NCI-H69 (cell line): ENCODE results near the gene TOP3B.

ENCODE experiments used
- DNase-seq: peaks from one replicate; lab custom pipeline; 2025; lab: John Stamatoyannopoulos, UW

The TOP3B gene

GRCh38 chr22:22013559-22014284, 31.1 kb upstream of the TOP3B start:
- DNase-seq, result no peak

GRCh38 chr22:22011964-22012363, 29.4 kb upstream of the TOP3B start:
- no peak for DNase-seq

- no peak for DNase-seq
These were observed 27.8 kb upstream of the TOP3B start for GRCh38 chr22:22010358-22010757.

GRCh38 chr22:22009661-22010060, 27.1 kb upstream of the TOP3B start:
- DNase-seq, result no peak

GRCh38 chr22:22006596-22006990, 24.0 kb upstream of the TOP3B start:
- no peak for DNase-seq

GRCh38 chr22:22005945-22006595, 23.5 kb upstream of the TOP3B start:
- no peak for DNase-seq

- no peak for DNase-seq
These were observed 20.6 kb upstream of the TOP3B start for GRCh38 chr22:22003233-22003632.

- DNase-seq, result no peak
These were observed 20.0 kb upstream of the TOP3B start for GRCh38 chr22:22002526-22003055.

GRCh38 chr22:22001664-22002525, 19.3 kb upstream of the TOP3B start:
- DNase-seq, result no peak

- no peak for DNase-seq
These were observed 16.1 kb upstream of the TOP3B start for GRCh38 chr22:21998595-21999247.

GRCh38 chr22:21996175-21996720, 13.7 kb upstream of the TOP3B start:
- no peak for DNase-seq

- DNase-seq, result no peak
These were observed 13.1 kb upstream of the TOP3B start for GRCh38 chr22:21995660-21996059.

- no peak for DNase-seq
These were observed 12.4 kb upstream of the TOP3B start for GRCh38 chr22:21994881-21995444.

GRCh38 chr22:21992593-21993237, 10.1 kb upstream of the TOP3B start:
- no peak for DNase-seq

- no peak for DNase-seq
These were observed 9.2 kb upstream of the TOP3B start for GRCh38 chr22:21991774-21992173.

GRCh38 chr22:21991304-21991596, 8.7 kb upstream of the TOP3B start:
- no peak for DNase-seq

- DNase-seq, result no peak
These were observed 8.1 kb upstream of the TOP3B start for GRCh38 chr22:21990445-21991303.

- peak; percentile 34 for DNase-seq
These were observed 6.5 kb upstream of the TOP3B start for GRCh38 chr22:21989049-21989448.

GRCh38 chr22:21985214-21985613, 2.6 kb upstream of the TOP3B start:
- DNase-seq, result no peak

- DNase-seq, result peak; percentile 15
These were observed 2.2 kb upstream of the TOP3B start for GRCh38 chr22:21984793-21985192.
